HG03460 (cell line): Measurements from ENCODE around the gene PDE4D.

Source experiments
- ATAC-seq: cut with Tn5 transposase; IDR thresholded peaks from one replicate; pipeline ENCODE4 v1.9.1; 2021; ENCODE audit not compliant: unreplicated experiment

The PDE4D gene

GRCh38 chr5:59193616-59194319 is 699.8 kb downstream of the PDE4D start:
- no peak for ATAC-seq

DNA sequence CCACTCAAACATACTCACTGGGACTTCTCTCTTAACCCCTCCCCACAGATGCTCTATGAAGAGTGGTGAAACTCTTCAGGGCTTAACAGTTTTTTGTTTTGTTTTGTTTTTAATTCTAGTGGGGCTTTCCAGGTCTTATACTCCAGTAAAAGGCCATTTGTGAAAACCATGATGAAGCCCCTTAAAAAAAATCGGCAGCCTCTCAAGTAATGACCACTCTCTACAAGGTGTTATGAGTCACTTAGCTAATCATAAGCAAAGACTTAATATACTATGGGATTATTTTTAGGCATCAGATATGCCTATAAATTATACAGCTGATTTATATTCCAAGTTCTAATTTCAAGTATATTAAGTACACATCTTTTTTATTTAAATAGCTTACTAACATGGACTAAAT is 702.8 kb downstream of the PDE4D start:
- no peak for ATAC-seq

DNA sequence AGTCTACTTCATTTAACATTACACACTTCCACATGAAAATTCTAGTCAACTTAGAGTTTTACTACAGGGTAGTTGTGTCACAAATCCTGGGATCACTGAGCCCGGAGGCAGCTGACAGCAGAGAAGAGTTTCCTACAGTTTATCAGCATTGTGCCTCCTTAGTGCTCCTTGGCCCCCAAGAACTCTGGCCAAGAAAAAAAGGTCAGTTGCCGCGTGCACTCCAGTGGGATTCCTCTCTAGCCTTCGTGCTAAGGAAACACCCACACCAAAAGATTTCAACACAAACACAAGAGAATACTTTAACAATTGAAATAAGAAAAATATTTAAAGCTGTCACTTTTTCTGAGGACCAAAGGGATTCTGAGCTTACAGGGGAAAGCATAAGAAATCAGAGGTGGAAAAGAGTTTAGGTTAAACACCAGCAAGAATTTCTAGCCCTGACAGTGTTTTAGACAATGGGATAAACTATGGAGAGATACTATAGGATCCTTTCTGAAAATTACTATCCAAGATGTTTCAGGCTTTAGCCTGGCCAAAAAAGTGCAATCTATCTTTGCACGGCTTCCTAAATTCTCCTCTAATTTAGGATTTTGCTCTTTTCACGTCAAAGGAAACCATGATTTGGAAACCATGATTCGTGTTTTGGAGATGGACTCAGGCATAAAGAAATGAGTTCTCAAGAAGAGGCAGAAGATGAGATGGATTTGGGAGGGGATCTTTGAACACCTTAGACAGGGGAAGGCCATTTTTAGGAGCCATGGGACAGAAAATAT is 703.9 kb downstream of the PDE4D start:
- ATAC-seq, result no peak

DNA sequence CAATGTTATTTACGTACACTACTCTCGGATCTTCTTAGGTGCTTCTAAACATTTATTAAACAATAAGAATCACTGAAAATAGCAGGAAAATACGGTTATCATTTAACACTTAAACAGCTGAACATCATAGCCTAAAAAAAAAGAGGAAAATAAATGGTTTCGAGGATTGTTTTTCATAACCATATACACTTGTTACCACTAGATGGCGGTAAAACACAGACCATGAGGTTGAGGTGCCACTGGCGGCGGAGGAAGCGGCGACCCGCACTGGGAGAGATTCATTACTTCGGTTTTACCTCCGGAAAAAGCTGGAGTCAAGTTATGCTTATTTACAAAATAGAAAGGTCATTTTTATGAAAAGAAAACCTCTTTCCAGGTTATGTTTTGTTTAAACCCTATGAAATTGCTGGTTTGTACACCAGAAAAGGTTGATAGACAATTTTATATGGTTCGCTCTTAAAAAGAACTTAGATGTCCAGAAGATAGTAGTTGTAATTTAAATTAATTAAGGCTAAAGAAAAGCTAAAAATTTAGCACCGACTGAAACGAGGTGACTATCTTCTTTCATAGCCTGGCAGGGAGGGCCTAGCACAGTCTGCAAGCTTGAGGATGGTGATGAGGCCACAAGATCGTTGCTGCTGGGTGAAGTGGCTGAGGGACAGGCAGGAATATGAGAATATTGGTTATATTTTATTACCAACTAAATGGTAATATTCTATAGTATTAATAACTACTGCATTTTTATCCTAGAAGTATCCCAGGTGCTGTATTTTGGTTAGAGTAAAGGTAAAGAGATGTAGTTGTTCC is 704.9 kb downstream of the PDE4D start:
- ATAC-seq, result peak; percentile 69

- no peak for ATAC-seq
These were observed 705.7 kb downstream of the PDE4D start for GRCh38 chr5:59187857-59188256.

GRCh38 chr5:59186623-59187022 is 706.9 kb downstream of the PDE4D start:
- no peak for ATAC-seq

DNA sequence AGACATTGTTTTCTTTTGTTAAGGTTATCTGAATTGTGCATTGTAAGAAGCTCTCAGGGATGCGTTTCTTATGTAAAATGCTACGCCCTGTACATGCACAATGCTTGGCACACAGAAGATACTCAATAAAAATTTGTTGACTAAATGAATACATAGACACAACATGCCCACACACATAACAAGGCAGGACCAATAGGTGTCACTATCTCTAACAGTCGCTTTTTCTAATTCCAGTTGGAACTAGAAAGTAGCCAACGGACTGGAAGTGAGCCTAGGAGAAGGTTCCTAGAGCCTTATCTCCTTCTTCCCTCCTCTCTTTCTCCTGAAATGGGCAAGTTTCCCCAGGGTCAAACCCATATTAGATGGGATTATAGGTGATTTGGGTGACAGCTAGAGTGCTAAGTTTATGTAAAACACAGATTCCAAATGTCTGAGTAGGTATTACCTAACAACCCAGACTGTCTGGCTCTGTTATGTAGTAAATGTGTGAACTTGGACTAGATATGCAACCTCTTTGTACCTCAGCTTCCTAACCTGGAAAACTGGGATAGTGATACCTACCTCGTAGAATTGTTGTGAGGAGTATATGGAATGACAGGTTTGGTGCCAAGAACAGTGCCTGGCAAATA is 707.7 kb downstream of the PDE4D start:
- ATAC-seq, result no peak

- ATAC-seq, result no peak
These were observed 708.8 kb downstream of the PDE4D start for GRCh38 chr5:59184769-59185168.

- ATAC-seq, result no peak
These were observed 710.8 kb downstream of the PDE4D start for GRCh38 chr5:59182760-59183159.

- peak; percentile 65 for ATAC-seq
These were observed 713.0 kb downstream of the PDE4D start for GRCh38 chr5:59180515-59180914.

DNA sequence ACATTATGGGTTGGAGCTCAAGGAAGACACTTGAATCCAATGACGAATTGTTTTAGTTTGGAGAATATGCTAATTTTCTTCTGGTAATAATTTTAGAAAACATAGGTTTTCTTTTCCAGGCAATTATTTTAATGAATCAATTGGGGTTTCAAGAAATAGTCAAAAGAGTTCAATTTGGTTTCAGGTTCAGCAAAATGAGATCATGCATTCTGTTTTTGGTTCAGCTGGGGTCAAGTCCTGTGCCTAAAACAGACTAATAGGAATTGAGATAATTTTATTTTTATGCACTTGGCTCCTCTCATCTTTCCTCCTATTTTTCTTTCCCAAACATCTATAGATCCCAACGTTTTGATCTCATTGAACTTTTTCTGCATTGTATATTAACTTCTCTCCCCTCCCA is 713.8 kb downstream of the PDE4D start:
- no peak for ATAC-seq

DNA sequence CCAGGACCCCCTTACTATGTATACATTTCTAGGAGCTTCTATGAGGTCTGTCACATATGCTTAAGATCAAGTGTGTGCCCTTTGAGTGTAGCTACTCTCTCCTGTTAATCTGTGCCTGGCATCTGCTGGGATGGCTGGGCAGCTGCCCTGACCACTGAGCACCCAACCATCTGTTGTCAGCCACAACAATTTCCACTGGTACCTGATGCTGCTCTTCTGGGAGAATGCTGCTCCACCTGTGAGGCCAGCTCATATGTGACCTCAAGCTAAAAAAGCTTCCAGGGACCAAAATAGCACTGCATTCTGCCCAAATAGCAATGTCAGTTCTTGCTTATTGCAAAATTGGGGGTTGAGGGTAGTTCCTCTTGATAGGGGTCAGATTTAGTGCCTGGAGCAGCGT is 715.0 kb downstream of the PDE4D start:
- no peak for ATAC-seq

GRCh38 chr5:59178071-59178470 is 715.5 kb downstream of the PDE4D start:
- ATAC-seq, result no peak

GRCh38 chr5:59177644-59178043 is 715.9 kb downstream of the PDE4D start:
- ATAC-seq, result no peak

- ATAC-seq, result peak; percentile 57
These were observed 719.2 kb downstream of the PDE4D start for GRCh38 chr5:59174248-59174844.

DNA sequence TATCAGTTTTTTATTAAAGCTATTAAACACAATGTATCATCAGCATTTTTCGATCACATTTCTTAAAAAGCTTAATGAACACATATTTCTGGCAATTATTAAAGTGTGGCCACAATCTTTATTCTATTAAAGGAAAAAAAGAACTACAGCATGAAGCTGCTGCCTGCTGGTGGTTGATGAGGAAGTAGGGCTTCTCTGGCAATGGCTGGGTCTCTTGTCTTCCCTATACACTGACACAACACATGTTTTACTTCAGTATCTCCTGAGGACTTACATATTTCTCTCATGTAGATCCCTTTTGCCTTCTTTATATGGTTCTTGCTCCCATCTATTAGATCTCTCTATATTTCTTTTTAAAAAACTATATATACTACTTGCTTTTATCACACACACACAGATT is 719.9 kb downstream of the PDE4D start:
- no peak for ATAC-seq

DNA sequence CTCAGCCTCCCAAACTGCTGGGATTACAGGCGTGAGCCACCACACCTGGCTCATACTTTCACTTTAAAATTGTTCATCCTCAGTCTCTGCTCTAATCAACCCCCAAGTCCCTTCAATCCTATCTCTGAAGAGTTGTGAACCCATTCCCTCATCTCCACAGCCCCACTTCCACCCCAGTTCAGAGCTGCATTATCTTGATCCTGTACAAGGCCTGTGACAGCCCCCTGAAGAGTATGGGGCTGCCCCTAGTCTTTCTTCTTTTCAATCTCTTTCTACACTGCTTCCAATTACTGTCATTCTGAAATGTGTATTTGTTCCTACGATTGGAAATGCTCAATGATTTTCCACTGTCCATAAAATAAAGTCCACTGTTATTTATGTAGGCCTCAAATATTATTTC is 722.4 kb downstream of the PDE4D start:
- no peak for ATAC-seq

GRCh38 chr5:59169768-59170150 is 723.8 kb downstream of the PDE4D start:
- ATAC-seq, result no peak

GRCh38 chr5:59169081-59169767 is 724.3 kb downstream of the PDE4D start:
- ATAC-seq, result no peak

- no peak for ATAC-seq
These were observed 725.5 kb downstream of the PDE4D start for GRCh38 chr5:59168067-59168466.
